H1 (cell line): Measurements from ENCODE around the gene FAS. TPM values are rescaled to one million over a fixed set of nuclear protein-coding genes. Genes with fewer than 3 reads are reported as not detected.

Source experiments
- CTCF ChIA-PET: fragments of 300-600 bp; sonication (Branson Sonifier 250); formaldehyde crosslinking; loops from one replicate; lab custom pipeline; 2021; ENCODE audit not compliant: partially characterized antibody; lab: Charles Lee
- POLR2A ChIA-PET: fragments of 300-600 bp; sonication (Branson Sonifier 250); formaldehyde crosslinking; loops from one replicate; lab custom pipeline; 2021; ENCODE audit warnings: inconsistent platforms; ENCODE audit not compliant: partially characterized antibody; lab: Charles Lee
- DNase-seq, 2 experiments: peaks; one replicate each; pipeline versions ENCODE4 v3.0.0 to v3.0.0-alpha.2; 2010 to 2022; ENCODE audit warnings: low spot score in 2 of 2, low read depth in 1 of 2, mixed read lengths in 1 of 2
- FAIRE-seq: peaks from 2 replicates; lab custom pipeline; 2011; peaks lifted over from hg19 to GRCh38; lab: Jason Lieb, UNC
- H2AFZ ChIP-seq: 2 replicates; pipeline ENCODE4 v1.8.1; 2012; ENCODE audit warnings: low read length, inconsistent platforms
- H2AK5ac ChIP-seq: 2 replicates; pipeline ENCODE4 v1.6.1; 2013; ENCODE audit warnings: low read depth, low read length
- H2BK120ac ChIP-seq: replicated peaks from 2 replicates; pipeline ENCODE3; 2013; ENCODE audit warnings: low read depth, low read length, inconsistent platforms
- H2BK12ac ChIP-seq: 2 replicates; pipeline ENCODE4 v1.6.1; 2013; ENCODE audit warnings: low read depth, low read length
- H2BK15ac ChIP-seq: 2 replicates; pipeline ENCODE4 v1.6.1; 2013; ENCODE audit warnings: low read length
- H2BK20ac ChIP-seq: 2 replicates; pipeline ENCODE4 v1.6.1; 2013; ENCODE audit warnings: low read length
- H2BK5ac ChIP-seq: 2 replicates; pipeline ENCODE4 v1.6.1; 2013; ENCODE audit warnings: low read depth, low read length
- H3K14ac ChIP-seq: 2 replicates; pipeline ENCODE4 v1.6.1; 2013; ENCODE audit warnings: inconsistent platforms; ENCODE audit not compliant: insufficient read length
- H3K18ac ChIP-seq: 2 replicates; pipeline ENCODE4 v1.6.1; 2013; ENCODE audit warnings: low read length; ENCODE audit errors: extremely low read depth
- H3K23ac ChIP-seq: 2 replicates; pipeline ENCODE4 v1.6.1; 2013; ENCODE audit warnings: inconsistent platforms; ENCODE audit not compliant: insufficient read length
- H3K23me2 ChIP-seq: 2 replicates; pipeline ENCODE4 v1.6.1; 2013; ENCODE audit warnings: low read depth, low read length
- H3K27ac ChIP-seq: 2 replicates; pipeline ENCODE4 v1.6.1; 2011; ENCODE audit warnings: low read depth, low read length, inconsistent platforms
- H3K27me3 ChIP-seq, 4 experiments: replicated peaks in 1 of 4; 1 replicate in 1 of 4; 2 replicates in 3 of 4; pipeline versions ENCODE4 v1.6.1 to v1.8.1; 2011 to 2013; ENCODE audit warnings: low read length in 3 of 4, mild to moderate bottlenecking in 3 of 4, inconsistent platforms in 2 of 4, mixed read lengths in 2 of 4, moderate library complexity in 1 of 4; ENCODE audit not compliant: control insufficient read depth in 3 of 4, insufficient read depth in 3 of 4; ENCODE audit errors: extremely low read depth in 1 of 4
- H3K36me3 ChIP-seq, 4 experiments: 2 replicates each; pipeline versions ENCODE4 v1.6.1 to v1.8.1; 2011 to 2013; ENCODE audit warnings: mild to moderate bottlenecking in 4 of 4, low read length in 3 of 4, moderate library complexity in 2 of 4, control low read depth in 1 of 4, inconsistent platforms in 1 of 4; ENCODE audit not compliant: insufficient read depth in 4 of 4, control insufficient read depth in 2 of 4
- H3K4ac ChIP-seq: replicated peaks from 2 replicates; pipeline ENCODE3; 2013; ENCODE audit warnings: low read length, low read depth, mixed read lengths, inconsistent platforms; ENCODE audit not compliant: insufficient read length
- H3K4me1 ChIP-seq, 4 experiments: replicated peaks in 1 of 4; 1 replicate in 1 of 4; 2 replicates in 3 of 4; pipeline versions ENCODE4 v1.6.1 to v1.8.1; 2011 to 2013; ENCODE audit warnings: low read length in 3 of 4, inconsistent platforms in 2 of 4, mixed read lengths in 1 of 4; ENCODE audit not compliant: insufficient read depth in 4 of 4, control insufficient read depth in 3 of 4
- H3K4me2 ChIP-seq, 2 experiments: 2 replicates each; pipeline versions ENCODE4 v1.6.1 to v1.8.1; 2011 to 2013; ENCODE audit warnings: low read depth in 2 of 2, low read length in 2 of 2, control low read depth in 1 of 2, inconsistent platforms in 1 of 2, mild to moderate bottlenecking in 1 of 2; ENCODE audit not compliant: insufficient read depth in 1 of 2
- H3K4me3 ChIP-seq, 4 experiments: fragments of 200-600, 300-600 bp in 1 of 4; sonication (generic), shearing (Covaris generic), sonication (Bioruptor Twin) in 1 of 4; 2 replicates each; pipeline versions ENCODE4 v1.5.1 to v1.8.1; 2011 to 2016; ENCODE audit warnings: low read length in 4 of 4, low read depth in 3 of 4, control low read depth in 2 of 4, inconsistent platforms in 2 of 4, mild to moderate bottlenecking in 2 of 4, mixed read lengths in 1 of 4, moderate library complexity in 1 of 4; ENCODE audit not compliant: insufficient read depth in 2 of 4; ENCODE audit errors: extremely low read depth in 1 of 4
- H3K56ac ChIP-seq: replicated peaks from 2 replicates; pipeline ENCODE3; 2013; ENCODE audit warnings: low read depth, mild to moderate bottlenecking, mixed read lengths, low read length, inconsistent platforms; ENCODE audit not compliant: insufficient read length
- H3K79me1 ChIP-seq: 2 replicates; pipeline ENCODE4 v1.6.1; 2013; ENCODE audit warnings: low read depth, low read length, control low read depth
- H3K79me2 ChIP-seq, 2 experiments: 2 replicates each; pipeline versions ENCODE4 v1.6.1 to v1.8.1; 2012 to 2013; ENCODE audit warnings: low read length in 2 of 2, mild to moderate bottlenecking in 2 of 2, inconsistent platforms in 1 of 2; ENCODE audit not compliant: insufficient read depth in 2 of 2, control insufficient read depth in 1 of 2
- H3K9ac ChIP-seq, 4 experiments: replicated peaks in 1 of 4; 1 replicate in 1 of 4; 2 replicates in 3 of 4; pipeline versions ENCODE4 v1.6.1 to v1.8.1; 2011 to 2013; ENCODE audit warnings: low read depth in 3 of 4, low read length in 3 of 4, control low read depth in 2 of 4, mild to moderate bottlenecking in 2 of 4, moderate library complexity in 2 of 4, inconsistent platforms in 1 of 4; ENCODE audit errors: extremely low read depth in 1 of 4
- H3K9me3 ChIP-seq, 2 experiments: 2 replicates each; pipeline versions ENCODE4 v1.6.1 to v1.8.1; 2012 to 2013; ENCODE audit warnings: mild to moderate bottlenecking in 2 of 2, moderate library complexity in 2 of 2, control low read depth in 1 of 2, inconsistent platforms in 1 of 2, low read depth in 1 of 2, low read length in 1 of 2, mixed read lengths in 1 of 2; ENCODE audit not compliant: insufficient read depth in 2 of 2
- H4K20me1 ChIP-seq, 2 experiments: replicated peaks in 1 of 2; 2 replicates each; pipeline versions ENCODE3 to v1.8.1; 2011 to 2013; ENCODE audit warnings: inconsistent platforms in 2 of 2, low read length in 2 of 2, mild to moderate bottlenecking in 1 of 2; ENCODE audit not compliant: insufficient read depth in 2 of 2, control insufficient read depth in 1 of 2
- H4K5ac ChIP-seq: 2 replicates; pipeline ENCODE4 v1.6.1; 2013; ENCODE audit warnings: low read length, low read depth, mixed read lengths, inconsistent platforms; ENCODE audit not compliant: insufficient read length
- H4K8ac ChIP-seq: 2 replicates; pipeline ENCODE4 v1.8.0; 2013; ENCODE audit warnings: mild to moderate bottlenecking, moderate library complexity, low read length, inconsistent platforms; ENCODE audit not compliant: insufficient read depth; ENCODE audit errors: extremely low read depth
- H4K91ac ChIP-seq: replicated peaks from 2 replicates; pipeline ENCODE3; 2013; ENCODE audit warnings: low read length, mixed read lengths, inconsistent platforms; ENCODE audit not compliant: insufficient read length
- BRCA1 ChIP-seq: IDR thresholded peaks from 2 replicates; pipeline ENCODE4 v1.6.1; 2012; ENCODE audit warnings: low read depth, low read length, improper control_type of control experiment
- KDM5A ChIP-seq: fragments of 200-600 bp; IDR thresholded peaks from 2 replicates; pipeline ENCODE4 v1.7.1; 2012; ENCODE audit warnings: mild to moderate bottlenecking, low read length, inconsistent platforms, mixed read lengths
- NANOG ChIP-seq: IDR thresholded peaks from 2 replicates; pipeline ENCODE4 v1.6.1; 2011; ENCODE audit warnings: low read length, low read depth, mild to moderate bottlenecking, inconsistent platforms; ENCODE audit not compliant: insufficient read depth, poor library complexity, severe bottlenecking
- RAD21 ChIP-seq, 2 experiments: IDR thresholded peaks in 1 of 2; conservative IDR thresholded peaks in 1 of 2; 2 replicates each; pipeline ENCODE4 v1.6.1; 2011; ENCODE audit warnings: low read depth in 2 of 2, low read length in 2 of 2, improper control_type of control experiment in 1 of 2, inconsistent platforms in 1 of 2, mild to moderate bottlenecking in 1 of 2, moderate library complexity in 1 of 2
- RNF2 ChIP-seq: fragments of 200-900, 300-1000 bp; sonication (generic); IDR thresholded peaks from 2 replicates; pipeline ENCODE4 v1.7.1; 2016; ENCODE audit warnings: borderline replicate concordance, low read depth, mild to moderate bottlenecking, antibody characterized with exemption, low read length; ENCODE audit not compliant: poor library complexity, severe bottlenecking; ENCODE audit errors: missing control alignments
- SRF ChIP-seq: IDR thresholded peaks from 2 replicates; pipeline ENCODE4 v1.6.1; 2011; ENCODE audit warnings: mild to moderate bottlenecking, low read depth, low read length, moderate library complexity
- ZNF274 ChIP-seq: IDR thresholded peaks from 2 replicates; pipeline ENCODE4 v1.7.0; 2012; ENCODE audit warnings: low read length, borderline replicate concordance; ENCODE audit errors: extremely low read depth
- WGBS, 2 experiments: shearing (Covaris generic) in 1 of 2; methylation state at CpG; one replicate each; pipeline versions ENCODE4 v1.1.6 to v1.1.7; 2013 to 2015; ENCODE audit warnings: low lambda C conversion rate in 2 of 2, mixed read lengths in 2 of 2, inconsistent platforms in 1 of 2, low coverage in 1 of 2, missing lambda C conversion rate in 1 of 2; ENCODE audit not compliant: insufficient replicate concordance in 2 of 2, insufficient coverage in 1 of 2, insufficient read length in 1 of 2; ENCODE audit errors: extremely low coverage in 1 of 2, missing lambda C conversion rate in 1 of 2; 5-methylcytosine and 5-hydroxymethylcytosine counted together
- polyA plus RNA-seq, 7 experiments: library from polyadenylated mRNA; depleted of rRNA in 3 of 7; stranded (reverse) in 5 of 7; unstranded in 2 of 7; fragments of >200 nt in 5 of 7; fragments of 200-250 nt in 2 of 7; gene quantifications; 1 replicate in 5 of 7; 2 replicates in 1 of 7; 4 replicates in 1 of 7; pipeline versions ENCODE4 v1.2.1 to v1.2.3, GENCODE V29; 2011 to 2013; ENCODE audit warnings: missing spikeins in 2 of 7, mixed read lengths in 2 of 7
- total RNA-seq: library from RNA; stranded (reverse); fragmentation: NEBNext Ultra II Directional; extraction: Animal tissue kit (Norgen Biotek cat#: 25700); gene quantifications from 2 replicates; pipeline ENCODE4 v1.2.1, GENCODE V29; 2021
- TF ChIP-seq, protein P1 (sequence below): IDR thresholded peaks from 2 replicates; pipeline ENCODE4 v1.6.1; 2012; ENCODE audit warnings: inconsistent platforms
- TF ChIP-seq, protein P2 (sequence below): IDR thresholded peaks from 2 replicates; pipeline ENCODE4 v1.6.1; 2011; ENCODE audit warnings: low read length, improper control_type of control experiment

Gene FAS
- total and polyA plus RNA-seq, 2 of the 8 experiments (the other 6 are each of a cell fraction or from before 2014, with no cell fraction given) = 4.0 to 6.7 TPM

- FAIRE-seq = no peak
- CTCF ChIA-PET = interaction anchor here (2.8 kb wide), 1 partner anchor 18 kb away, joined by 9 read pairs; no protein-coding TSS in a partner anchor
- H3K9me3 ChIP-seq = no peaks in the 10 kb centered on the region
- TF ChIP-seq ZNF274 = no peak
- no peak for TF ChIP-seq BRCA1
- TF ChIP-seq, protein P1, sequence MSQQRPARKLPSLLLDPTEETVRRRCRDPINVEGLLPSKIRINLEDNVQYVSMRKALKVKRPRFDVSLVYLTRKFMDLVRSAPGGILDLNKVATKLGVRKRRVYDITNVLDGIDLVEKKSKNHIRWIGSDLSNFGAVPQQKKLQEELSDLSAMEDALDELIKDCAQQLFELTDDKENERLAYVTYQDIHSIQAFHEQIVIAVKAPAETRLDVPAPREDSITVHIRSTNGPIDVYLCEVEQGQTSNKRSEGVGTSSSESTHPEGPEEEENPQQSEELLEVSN = no peak
- TF ChIP-seq RAD21 (IDR thresholded peaks at IDR 0.05 in 1 of 2, conservative IDR thresholded peaks at IDR 0.05 in 1 of 2; ENCODE audit: low read depth in 2 of 2, low read length in 2 of 2) = no peak
- no peak for TF ChIP-seq SRF
- TF ChIP-seq RNF2 = no peak
- no peak for TF ChIP-seq KDM5A
- no peak for TF ChIP-seq NANOG
- TF ChIP-seq, protein P2, sequence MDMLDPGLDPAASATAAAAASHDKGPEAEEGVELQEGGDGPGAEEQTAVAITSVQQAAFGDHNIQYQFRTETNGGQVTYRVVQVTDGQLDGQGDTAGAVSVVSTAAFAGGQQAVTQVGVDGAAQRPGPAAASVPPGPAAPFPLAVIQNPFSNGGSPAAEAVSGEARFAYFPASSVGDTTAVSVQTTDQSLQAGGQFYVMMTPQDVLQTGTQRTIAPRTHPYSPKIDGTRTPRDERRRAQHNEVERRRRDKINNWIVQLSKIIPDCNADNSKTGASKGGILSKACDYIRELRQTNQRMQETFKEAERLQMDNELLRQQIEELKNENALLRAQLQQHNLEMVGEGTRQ = no peak
Observed at GRCh38 chr10:89047397-89047796, 56.8 kb downstream of the FAS start.

More at GRCh38 chr10:89047397-89047796, 56.8 kb downstream of the FAS start:
- Histone ChIP-seq H3K36me3 (no peaks in the 10 kb centered on the region), H2BK20ac (no peak overlapping the region), H2AK5ac (no peak overlapping the region), H3K23ac (no peak overlapping the region), H4K20me1 (no peaks in the 10 kb centered on the region), H2BK12ac (no peak overlapping the region), H2BK120ac (no peak overlapping the region), H3K79me2 (no peaks in the 10 kb centered on the region), H3K4me3 (no peak overlapping the region), H3K18ac (no peak overlapping the region), H4K5ac (no peak overlapping the region), H3K56ac (no peak overlapping the region), H3K27ac (no peak overlapping the region), H3K4me1 (peaks cover 0 to 3% (median 0%) of the 10 kb centered on the region in 4 experiments; a peak in 1 of 7 replicates), H4K91ac (no peak overlapping the region), H3K23me2 (no peaks in the 10 kb centered on the region), H3K27me3 (no peaks in the 10 kb centered on the region), H3K79me1 (no peaks in the 10 kb centered on the region), H3K9ac (no peak overlapping the region), H3K4ac (no peak overlapping the region), H2BK5ac (no peak overlapping the region), H3K14ac (no peak overlapping the region), H2BK15ac (no peak overlapping the region), H2AFZ (no peak overlapping the region), H3K4me2 (no peak overlapping the region), H4K8ac (no peak overlapping the region)
- POLR2A ChIA-PET = no interaction called here
- WGBS, 2 experiments = 84% methylated on average over 2 of the region's 2 CpGs; no CpG with 5 or more reads in 1 of the 2 experiments
- no peak for DNase-seq
